Measurements from ENCODE around the gene TRAF4.
A peak's percentile ranks its signal among the peaks of the same experiment; 100 is the strongest.

The TRAF4 gene

GRCh38 chr17:28743243-28744103 lies at the start of gene TRAF4:
TSS of gene TRAF4 (plus strand) at chr17:28744011. CDS start at chr17:28744113, 102 bp downstream.
- DNase-seq = peak; percentile 89

- no peak for DNase-seq
Measured at GRCh38 chr17:28698253-28698941, 45.4 kb upstream of the TRAF4 start.

- DNase-seq = no peak
Measured at GRCh38 chr17:28700278-28700677, 43.5 kb upstream of the TRAF4 start.

GRCh38 chr17:28700830-28701492 lies 42.9 kb upstream of the TRAF4 start:
- DNase-seq = no peak

- DNase-seq = no peak
Measured at GRCh38 chr17:28702026-28702751, 41.6 kb upstream of the TRAF4 start.

- DNase-seq = no peak
Measured at GRCh38 chr17:28702752-28703150, 41.1 kb upstream of the TRAF4 start.

GRCh38 chr17:28703552-28704218 lies 40.1 kb upstream of the TRAF4 start:
- no peak for DNase-seq

GRCh38 chr17:28704219-28704858 lies 39.5 kb upstream of the TRAF4 start:
- no peak for DNase-seq

GRCh38 chr17:28705074-28705659 lies 38.6 kb upstream of the TRAF4 start:
- no peak for DNase-seq

- no peak for DNase-seq
Measured at GRCh38 chr17:28705728-28706334, 38.0 kb upstream of the TRAF4 start.

GRCh38 chr17:28706471-28707338 lies 37.1 kb upstream of the TRAF4 start:
- no peak for DNase-seq

- DNase-seq = no peak
Measured at GRCh38 chr17:28707339-28707720, 36.5 kb upstream of the TRAF4 start.

- DNase-seq = peak; percentile 97
Measured at GRCh38 chr17:28710861-28711722, 32.7 kb upstream of the TRAF4 start.

- DNase-seq = peak; percentile 74
Measured at GRCh38 chr17:28711723-28712031, 32.1 kb upstream of the TRAF4 start, which contains the start of gene PROCA1. TSS of gene PROCA1 (minus strand) at chr17:28711888. CDS start at chr17:28711660, 228 bp downstream.

GRCh38 chr17:28712032-28712704 lies 31.6 kb upstream of the TRAF4 start:
- peak; percentile 85 for DNase-seq

GRCh38 chr17:28712705-28713415 lies 31.0 kb upstream of the TRAF4 start:
- no peak for DNase-seq

- no peak for DNase-seq
Measured at GRCh38 chr17:28714281-28714680, 29.5 kb upstream of the TRAF4 start.

- no peak for DNase-seq
Measured at GRCh38 chr17:28715217-28715616, 28.6 kb upstream of the TRAF4 start.

Measured in activated CD8-positive, alpha-beta memory T cell treated with anti-CD3 and anti-CD28 coated beads, Interleukin-2, amount 50 U/mL, for 48 hours (primary cell).